Measurements from ENCODE around the gene TBL1Y.
"Not testable (repeated sequence)": the region's sequence is repeated elsewhere in the genome, so short reads cannot be mapped to it uniquely, and the experiment has no call there.

GRCh38 chrY:7052461-7052860 lies 142.0 kb downstream of the TBL1Y start:
- TF ChIP-seq CTCF (IDR thresholded peaks at IDR 0.05); EZH2 (IDR thresholded peaks at IDR 0.05; ENCODE audit: borderline replicate concordance, insufficient read depth, low read depth, low read length, poor library complexity, severe bottlenecking): not testable (repeated sequence)
